ENCODE measurements around the gene PRDM16. TPM values are rescaled to one million over a fixed set of nuclear protein-coding genes. Genes with fewer than 3 reads are reported as not detected.

Gene PRDM16
- total and polyA plus RNA-seq, 2 experiments from 2014 or later: 0.14 to 0.16 TPM

GRCh38 chr1:3463013-3463385 lies 394.0 kb downstream of the PRDM16 start (continued):
- TF ChIP-seq ZNF462 (CRISPR knock-in tag; IDR thresholded peaks at IDR 0.05) (no peak), ETS1 (IDR thresholded peaks at IDR 0.05) (no peak), EZH2phosphoT487 (IDR thresholded peaks at IDR 0.05; ENCODE audit: unreplicated experiment) (no peak), JUNB (IDR thresholded peaks at IDR 0.05; ENCODE audit: unreplicated experiment) (no peak), ZNF114 (CRISPR knock-in tag; IDR thresholded peaks at IDR 0.05) (no peak), POLR2AphosphoS5 (IDR thresholded peaks at IDR 0.05; ENCODE audit: low read depth) (no peak), NANOG (IDR thresholded peaks at IDR 0.05; ENCODE audit: borderline replicate concordance) (no peak)

GRCh38 chr1:3463408-3463863 lies 394.4 kb downstream of the PRDM16 start:
- Histone ChIP-seq H3K27me3 (ENCODE audit: insufficient read depth) (no peaks in the 10 kb centered on the region), H3K9me2 (ENCODE audit: insufficient read depth) (no peaks in the 10 kb centered on the region), H3K4me1 (ENCODE audit: insufficient read depth) (no peaks in the 10 kb centered on the region), H3K36me3 (ENCODE audit: insufficient read depth) (no peaks in the 10 kb centered on the region), H3K4me2 (no peak overlapping the region), H3K27ac (ENCODE audit: low read depth) (no peak overlapping the region), H3F3A (replicated peaks; ENCODE audit: low read depth) (no peaks in the 10 kb centered on the region), H3K4me3 (no peak overlapping the region), H3K79me2 (replicated peaks; ENCODE audit: insufficient read depth) (no peaks in the 10 kb centered on the region), H4K20me1 (replicated peaks; ENCODE audit: insufficient read depth) (no peaks in the 10 kb centered on the region), H2AFZ (no peak overlapping the region)
- H3K36me3 Mint-ChIP-seq (ENCODE audit: low read depth): peaks cover 4% of the 10 kb centered on the region; the same call in 1 of the 3 replicates
- ATAC-seq (no peak), DNase-seq (ENCODE audit: low spot score) (no peak)
- H3K4me1 Mint-ChIP-seq: peaks cover 7% of the 10 kb centered on the region
- no peak overlapping the region for H3K27ac Mint-ChIP-seq
- no peak overlapping the region for H3K4me3 Mint-ChIP-seq
- peaks cover 7% of the 10 kb centered on the region for H3K27me3 Mint-ChIP-seq (ENCODE audit: insufficient read depth, low read depth, poor library complexity)
- H3K9me3 Mint-ChIP-seq: no peaks in the 10 kb centered on the region; the same call in 2 of the 3 replicates
- TF ChIP-seq ETS1 (IDR thresholded peaks at IDR 0.05) (no peak), CTCF (conservative IDR thresholded peaks at IDR 0.05; ENCODE audit: low read depth in 2 of 2) (no peak), CREB1 (CRISPR knock-in tag; IDR thresholded peaks at IDR 0.05; ENCODE audit: low read depth) (no peak), POLR2AphosphoS5 (IDR thresholded peaks at IDR 0.05; ENCODE audit: low read depth) (no peak), NANOG (IDR thresholded peaks at IDR 0.05; ENCODE audit: borderline replicate concordance) (no peak), ZNF331 (CRISPR knock-in tag; IDR thresholded peaks at IDR 0.05; ENCODE audit: low read depth) (no peak), ZNF114 (CRISPR knock-in tag; IDR thresholded peaks at IDR 0.05) (no peak), JUNB (IDR thresholded peaks at IDR 0.05; ENCODE audit: unreplicated experiment) (no peak), REST (IDR thresholded peaks at IDR 0.05; ENCODE audit: unreplicated experiment) (no peak)

Measured in GM23338 (cell line).